ENCODE measurements around the gene PSENEN.
A peak's percentile ranks its signal among the peaks of the same experiment; 100 is the strongest.

Gene PSENEN

DNA sequence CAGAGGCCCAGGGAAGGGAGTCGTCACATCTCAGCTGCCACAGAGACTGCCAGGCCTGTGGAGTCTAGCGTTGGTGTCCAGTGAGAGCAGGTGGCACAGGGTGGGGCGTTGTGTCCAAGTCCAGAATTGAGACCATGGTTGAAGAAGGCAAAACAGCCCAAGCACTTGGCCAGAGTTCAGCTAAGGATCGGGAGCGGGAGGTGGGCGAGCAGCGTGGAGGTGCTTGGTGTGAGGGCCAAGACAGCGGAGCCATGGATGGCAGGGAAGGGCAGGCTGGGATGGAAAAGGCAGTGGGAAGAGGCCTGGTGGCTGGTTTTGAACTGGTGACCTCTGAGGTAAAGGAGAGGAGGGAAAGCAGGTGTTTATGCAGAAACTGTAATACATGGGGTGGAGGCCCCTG is 11.2 kb upstream of the PSENEN start:
- no peak for DNase-seq

DNA sequence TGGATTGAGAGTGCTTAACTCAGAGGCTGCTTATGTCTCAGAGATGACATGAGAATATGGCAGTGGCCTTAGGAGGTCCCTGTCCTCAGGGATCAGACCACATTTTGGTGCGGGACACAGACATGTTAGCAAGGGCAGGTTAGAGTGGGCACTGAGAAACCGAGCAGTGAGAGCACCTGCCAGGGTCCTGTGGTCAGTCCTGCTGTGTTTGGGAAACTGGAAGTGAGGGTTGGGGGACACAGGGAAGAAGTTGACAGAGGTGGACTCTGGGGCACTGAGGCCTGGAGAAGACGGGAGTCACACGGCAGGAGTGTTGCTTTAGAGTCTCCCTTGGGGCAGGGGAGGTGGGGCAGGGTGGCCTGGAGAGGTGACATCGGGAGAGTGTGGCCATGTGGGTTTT is 10.6 kb upstream of the PSENEN start:
- DNase-seq = no peak

DNA sequence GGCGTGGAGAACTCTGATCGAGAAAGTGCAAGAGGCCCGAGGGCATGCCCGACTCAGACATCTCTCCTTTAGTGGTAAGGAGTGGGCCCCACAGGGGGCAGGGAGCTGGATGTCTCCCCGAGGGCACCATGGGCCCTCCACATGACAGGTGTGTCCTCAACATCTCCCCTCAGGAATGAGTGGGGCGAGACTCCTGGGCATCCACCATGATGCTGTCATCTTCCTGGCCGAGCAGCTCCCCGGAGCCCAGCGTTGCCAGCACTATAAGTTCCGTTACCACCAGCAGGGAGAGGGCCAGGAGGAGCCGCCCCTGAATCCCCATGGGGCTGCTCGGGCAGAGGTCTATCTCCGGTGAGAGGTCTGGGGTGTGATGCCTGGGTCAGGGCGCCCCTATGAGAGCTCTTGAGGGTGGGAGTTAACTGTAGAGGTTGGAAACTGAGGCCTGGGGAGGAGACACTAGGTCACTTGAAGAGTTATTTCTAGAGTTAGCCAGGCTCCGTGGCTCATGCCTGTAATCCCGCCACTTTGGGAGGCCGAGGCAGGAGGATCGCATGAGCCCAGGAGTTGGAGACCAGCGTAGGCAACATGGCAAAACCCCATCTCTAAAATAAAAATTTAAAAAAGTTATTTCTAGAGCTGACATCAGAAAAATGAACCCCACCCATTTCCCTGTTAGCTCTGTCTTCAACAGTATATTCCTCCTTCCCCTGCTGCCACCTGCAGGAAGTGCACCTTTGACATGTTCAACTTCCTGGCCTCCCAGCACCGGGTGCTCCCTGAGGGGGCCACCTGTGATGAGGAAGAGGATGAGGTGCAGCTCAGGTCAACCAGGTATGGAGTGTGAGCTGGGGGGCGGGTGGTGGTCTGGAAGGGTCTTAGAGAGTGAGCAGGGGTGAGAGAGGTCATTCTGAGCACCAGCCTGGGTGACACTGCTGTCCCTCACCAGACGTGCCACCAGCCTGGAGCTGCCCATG is 8.3 kb upstream of the PSENEN start:
- peak in 1 of 4 experiments; percentile 10 for DNase-seq

DNA sequence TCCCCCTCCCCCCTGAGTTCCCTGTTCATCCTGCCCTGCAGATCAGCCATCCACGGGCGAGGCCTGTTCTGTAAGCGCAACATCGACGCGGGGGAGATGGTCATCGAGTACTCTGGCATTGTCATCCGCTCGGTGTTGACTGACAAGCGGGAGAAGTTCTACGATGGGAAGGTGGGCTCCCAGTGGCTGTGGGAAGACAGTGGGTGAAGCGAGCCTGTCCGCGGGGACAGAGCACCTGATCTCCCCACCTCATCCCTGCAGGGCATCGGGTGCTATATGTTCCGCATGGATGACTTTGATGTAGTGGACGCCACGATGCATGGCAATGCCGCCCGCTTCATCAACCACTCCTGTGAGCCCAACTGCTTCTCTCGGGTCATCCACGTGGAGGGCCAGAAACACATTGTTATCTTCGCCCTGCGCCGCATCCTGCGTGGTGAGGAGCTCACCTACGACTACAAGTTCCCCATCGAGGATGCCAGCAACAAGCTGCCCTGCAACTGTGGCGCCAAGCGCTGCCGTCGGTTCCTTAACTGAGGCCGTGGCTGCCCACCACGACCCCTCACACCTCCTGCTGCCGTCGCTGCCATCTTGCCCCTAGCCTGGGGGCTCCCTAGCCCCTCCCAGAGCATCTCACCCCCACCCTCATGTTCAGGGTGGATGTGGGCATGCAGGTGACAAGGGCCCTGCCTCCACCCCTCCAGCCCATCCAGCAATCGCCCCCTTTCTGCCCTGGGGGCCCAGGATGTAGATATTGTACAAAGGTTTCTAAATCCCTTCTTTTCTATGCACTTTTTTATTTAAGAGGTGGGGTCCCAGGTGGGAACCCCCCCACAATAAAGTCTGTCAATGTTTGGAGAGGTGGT is 7.2 kb upstream of the PSENEN start:
- DNase-seq = no peak

DNA sequence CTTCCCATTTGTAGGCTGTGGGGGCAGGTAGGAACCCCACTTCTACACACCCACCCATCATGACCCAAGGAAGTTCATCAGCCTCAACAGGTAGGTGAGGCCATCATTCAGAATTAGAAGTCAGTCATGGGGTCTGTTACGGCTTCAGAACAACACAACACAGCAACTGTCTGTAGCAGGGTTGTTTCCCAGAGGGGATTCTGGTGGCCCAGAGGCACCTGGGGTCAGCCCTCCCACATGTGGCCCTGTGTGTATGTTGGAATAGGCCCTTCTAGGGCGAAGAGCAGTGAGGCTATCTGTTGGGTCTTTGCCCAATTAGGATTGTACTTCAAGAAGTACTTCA is 6.6 kb upstream of the PSENEN start:
- DNase-seq = no peak

DNA sequence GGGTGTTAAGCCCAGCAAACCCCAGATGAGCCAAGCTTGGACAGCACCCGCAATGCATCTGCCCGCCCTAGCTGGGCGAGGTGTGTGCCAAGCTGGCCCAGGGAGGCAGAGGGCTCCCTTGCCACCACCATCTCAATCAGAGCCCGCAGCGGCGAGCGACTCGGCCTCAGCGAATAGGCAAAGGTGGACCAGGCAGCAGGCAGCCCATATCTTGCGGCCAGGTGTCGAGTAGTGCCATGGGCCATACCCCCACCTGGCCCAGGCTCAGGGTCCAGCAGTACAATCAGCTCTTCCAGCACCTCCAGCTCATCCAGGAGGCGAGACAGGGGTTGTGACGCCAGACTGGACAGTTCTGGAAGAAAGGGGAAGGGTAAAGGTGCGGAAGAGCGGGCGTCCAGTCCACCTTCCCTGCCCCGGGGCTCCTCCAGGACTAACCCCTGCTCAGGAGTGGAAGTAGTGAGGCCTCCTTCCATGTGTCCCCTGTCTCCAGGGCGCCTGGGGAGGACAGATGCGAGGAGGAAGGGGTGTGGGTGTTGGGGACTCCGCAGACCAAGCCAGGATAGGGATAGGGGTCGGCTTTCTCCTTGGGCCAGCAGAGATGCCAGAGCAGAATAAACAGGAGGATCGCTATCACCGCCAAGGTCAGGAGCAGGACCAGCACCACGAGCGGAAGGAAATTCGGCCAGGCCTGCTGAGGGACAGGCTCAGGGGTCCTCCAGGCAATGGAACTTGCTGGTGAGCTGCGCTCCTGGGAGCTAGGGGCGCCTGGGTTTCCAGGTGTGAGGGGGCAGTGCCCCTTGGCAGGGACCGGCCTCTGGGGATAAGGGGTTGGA is 6.0 kb upstream of the PSENEN start:
- no peak for DNase-seq

DNA sequence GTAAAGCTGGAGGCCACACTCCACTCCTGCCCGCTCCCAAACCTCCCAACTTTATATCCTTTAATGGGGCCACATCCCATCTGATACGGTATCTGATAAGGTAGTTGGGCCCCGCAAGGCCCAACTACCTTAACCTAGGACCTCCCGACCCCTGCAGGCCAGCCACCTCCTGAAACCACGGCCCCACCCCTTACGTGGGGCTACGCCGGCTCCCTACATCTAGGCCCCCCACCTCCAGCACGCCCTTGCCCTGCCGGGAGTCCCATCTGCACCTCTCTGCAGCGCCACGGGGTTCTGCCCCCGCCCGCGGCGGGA is 5.4 kb upstream of the PSENEN start:
- no peak for DNase-seq

DNA sequence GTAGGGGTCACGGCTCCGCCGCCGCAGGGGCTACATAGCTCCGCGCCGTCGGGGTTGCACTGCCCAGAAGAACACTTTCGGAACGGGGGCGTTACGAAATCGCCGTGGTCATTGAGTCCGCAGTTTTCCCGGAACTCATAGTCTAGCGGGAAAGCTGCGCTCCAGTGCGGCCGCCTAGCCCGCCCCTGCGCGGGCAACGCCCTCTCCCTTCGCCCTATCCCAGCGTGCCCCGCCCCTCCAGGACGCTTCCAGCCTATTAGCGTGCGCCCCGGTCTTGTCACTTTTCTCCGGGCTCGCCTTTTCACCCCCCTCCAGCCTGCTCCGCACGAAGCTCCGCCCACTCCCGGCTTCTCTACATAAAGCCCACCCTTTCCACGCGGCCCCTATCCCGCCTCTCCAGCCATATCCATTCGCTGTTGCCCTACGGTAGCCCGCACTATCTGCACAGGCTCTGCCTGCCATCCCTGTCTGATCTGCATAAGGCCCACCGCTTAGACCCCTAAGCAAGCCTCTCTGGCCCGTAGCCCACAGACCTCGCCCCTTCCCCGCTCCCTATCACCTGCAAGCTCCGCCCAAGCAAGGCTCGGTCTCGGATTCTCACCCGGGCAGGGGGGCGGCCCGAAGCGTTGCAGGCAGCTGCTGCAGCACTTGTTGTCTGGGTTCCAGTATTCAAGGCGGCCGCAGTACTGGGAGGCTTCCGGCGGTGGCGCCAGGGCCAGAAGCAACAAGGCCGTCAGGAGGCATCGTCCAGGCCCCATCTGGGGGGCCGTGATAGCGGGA is 4.8 kb upstream of the PSENEN start:
- peak; percentile 72 to 94 (median 88) for DNase-seq

DNA sequence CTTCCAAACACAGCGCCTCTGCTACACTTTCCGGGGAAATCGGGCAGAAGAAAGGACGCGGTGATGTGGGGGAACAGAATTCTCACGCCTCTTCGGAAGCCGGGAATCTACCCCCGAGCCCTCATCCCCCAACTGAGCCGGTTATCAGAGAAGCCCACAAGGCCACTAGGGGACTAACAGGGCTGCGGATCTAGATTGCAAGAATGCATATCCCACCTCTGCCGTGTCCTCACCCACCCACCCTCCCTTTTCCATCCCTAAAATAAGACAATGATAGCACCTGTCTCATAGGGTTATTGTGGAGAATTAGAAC is 4.3 kb upstream of the PSENEN start:
- DNase-seq = no peak

DNA sequence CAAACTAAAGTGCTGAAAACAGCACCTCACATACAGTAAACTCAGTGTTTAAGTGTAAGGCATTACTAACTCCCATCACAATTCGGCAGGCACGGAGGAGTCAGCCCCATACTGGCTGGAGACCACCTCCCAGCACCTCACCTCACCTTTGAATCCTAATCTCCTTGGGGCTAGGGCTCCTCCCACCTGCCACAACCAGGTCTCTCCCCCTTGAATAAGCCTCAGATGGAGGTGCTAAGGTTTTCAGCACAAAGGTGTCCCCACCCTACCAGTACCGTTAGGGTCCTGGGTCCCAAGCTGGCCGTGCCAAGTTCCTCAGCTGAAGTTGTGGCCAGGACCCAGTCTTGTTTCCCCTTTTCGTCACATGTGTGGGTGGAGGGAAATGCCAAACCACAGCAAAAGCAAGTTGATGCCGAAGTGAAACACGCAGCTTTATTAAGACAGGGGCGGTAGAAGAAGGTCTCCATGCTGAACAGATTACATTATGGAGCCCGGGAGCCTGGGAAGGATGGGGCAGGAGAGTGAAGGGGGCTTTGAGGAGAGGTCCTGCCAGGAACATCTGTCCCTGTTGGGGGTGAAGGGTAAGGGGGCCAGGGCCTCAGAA is 3.2 kb upstream of the PSENEN start, which contains the start of gene IGFLR1:
Gene IGFLR1, minus strand, starts transcription at position 332 of the 604 bp plus-strand sequence. CDS start 1,272 bp downstream, outside the sequence.
- DNase-seq = peak in 2 of 4 experiments; percentile 33 to 39

DNA sequence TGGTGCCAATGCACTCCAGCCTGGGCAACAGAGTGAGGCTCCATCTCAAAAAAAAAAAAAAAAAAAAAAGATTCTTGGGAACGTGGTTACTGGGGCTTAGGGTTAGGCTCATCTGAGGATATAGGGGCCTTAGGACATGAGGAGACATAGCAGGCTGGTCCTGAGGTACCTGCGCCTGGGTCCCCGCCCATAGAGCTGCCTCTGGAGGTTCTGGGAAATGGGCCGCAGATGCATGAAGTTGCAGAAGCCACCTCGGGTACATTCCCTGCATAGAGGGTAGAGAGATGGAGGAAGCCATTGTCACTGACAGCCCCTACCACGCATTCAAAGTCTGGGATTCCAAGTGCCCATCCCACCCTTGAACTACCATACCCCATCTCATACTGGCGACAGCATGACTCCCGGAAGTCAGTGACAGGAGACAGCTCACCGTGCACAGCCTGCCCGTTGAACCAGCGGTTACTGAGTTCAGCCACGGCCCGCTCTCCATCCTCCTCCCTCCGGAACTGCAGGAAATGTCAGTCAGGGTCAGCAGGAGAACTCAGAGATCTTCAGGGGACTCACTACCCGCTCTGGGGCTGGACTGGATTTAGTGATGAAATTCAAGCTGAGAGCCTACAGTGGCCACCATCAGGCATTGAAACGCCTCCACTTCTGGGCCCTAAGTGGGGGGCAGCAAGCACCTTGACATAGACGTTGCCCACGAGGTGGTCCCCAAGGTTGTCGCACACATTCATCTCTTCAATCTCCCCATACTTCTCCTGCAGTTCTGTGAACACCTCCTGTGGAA is 1.6 kb upstream of the PSENEN start:
- DNase-seq = no peak

DNA sequence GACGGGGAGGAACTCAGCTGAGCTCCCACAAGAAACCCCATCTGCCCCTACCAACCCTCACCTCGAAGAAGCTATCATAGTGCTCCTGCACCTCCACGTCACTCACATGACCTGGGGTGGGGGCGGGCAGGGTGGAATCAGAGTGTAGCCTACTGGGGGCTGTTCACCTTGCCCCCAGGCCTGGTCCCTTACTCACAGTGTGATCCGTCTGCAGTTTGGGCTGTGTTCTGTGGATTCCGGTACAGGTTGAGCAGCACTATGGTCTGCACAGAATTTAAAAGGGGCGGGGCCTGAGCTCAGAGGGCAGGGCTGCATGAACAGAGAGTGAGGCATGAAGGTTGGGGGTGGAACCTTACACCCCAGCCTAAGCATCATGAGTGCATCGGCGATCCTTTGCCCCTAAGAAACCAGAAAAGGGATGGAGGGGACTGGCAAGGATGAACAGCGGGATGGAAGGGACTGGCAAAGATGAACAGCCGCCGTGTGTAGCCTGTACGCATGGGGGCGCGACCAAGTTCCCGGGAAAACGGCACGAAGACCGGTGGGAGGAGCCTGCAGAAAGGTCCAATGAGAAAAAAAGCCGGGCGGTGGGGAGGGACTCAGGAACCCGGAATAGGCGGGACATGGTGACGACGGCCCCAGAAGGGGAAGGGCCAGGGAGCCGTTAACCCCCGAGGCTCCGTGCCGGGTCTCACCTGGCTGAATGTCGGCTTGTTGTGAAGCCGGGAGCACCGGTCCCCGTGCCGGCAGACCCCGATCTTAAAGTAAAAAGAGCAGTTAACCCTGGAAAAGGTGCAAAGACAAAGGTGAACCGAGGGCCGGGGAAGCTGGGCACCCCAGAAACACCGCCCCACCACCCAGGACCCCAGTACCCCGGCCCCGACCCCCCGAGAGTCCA is 772 bp upstream of the PSENEN start:
- DNase-seq = peak; percentile 72 to 88 (median 78)

DNA sequence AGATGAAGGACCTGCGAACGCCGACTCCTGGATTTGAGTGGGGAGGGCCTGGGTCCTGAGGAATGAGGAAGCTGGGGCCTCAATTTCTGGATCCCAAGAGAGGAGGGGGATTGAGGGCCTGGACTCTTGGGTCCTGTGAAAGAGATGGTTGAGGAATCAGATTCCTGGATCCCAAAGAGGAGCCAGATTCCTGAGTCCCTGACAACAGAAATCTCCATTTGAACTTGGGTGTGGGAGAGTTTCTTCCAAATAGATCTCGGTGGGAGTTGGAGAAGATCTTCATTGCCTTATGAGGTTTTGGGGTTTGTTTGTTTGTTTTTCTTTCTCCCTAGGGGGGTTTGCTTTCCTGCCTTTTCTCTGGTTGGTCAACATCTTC is 624 bp downstream of the PSENEN start:
- DNase-seq = no peak

DNA sequence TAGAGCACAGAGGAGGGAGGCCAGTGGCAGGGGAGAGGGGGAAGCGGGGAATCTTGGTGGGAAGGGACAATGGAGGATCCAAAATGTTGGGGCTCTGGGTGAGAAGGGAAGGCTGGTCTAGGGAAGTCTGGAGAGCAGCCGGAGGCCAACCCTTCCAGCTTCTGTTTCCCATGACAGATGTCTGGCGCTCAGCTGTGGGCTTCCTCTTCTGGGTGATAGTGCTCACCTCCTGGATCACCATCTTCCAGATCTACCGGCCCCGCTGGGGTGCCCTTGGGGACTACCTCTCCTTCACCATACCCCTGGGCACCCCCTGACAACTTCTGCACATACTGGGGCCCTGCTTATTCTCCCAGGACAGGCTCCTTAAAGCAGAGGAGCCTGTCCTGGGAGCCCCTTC is 1.1 kb downstream of the PSENEN start:
- no peak for DNase-seq

DNA sequence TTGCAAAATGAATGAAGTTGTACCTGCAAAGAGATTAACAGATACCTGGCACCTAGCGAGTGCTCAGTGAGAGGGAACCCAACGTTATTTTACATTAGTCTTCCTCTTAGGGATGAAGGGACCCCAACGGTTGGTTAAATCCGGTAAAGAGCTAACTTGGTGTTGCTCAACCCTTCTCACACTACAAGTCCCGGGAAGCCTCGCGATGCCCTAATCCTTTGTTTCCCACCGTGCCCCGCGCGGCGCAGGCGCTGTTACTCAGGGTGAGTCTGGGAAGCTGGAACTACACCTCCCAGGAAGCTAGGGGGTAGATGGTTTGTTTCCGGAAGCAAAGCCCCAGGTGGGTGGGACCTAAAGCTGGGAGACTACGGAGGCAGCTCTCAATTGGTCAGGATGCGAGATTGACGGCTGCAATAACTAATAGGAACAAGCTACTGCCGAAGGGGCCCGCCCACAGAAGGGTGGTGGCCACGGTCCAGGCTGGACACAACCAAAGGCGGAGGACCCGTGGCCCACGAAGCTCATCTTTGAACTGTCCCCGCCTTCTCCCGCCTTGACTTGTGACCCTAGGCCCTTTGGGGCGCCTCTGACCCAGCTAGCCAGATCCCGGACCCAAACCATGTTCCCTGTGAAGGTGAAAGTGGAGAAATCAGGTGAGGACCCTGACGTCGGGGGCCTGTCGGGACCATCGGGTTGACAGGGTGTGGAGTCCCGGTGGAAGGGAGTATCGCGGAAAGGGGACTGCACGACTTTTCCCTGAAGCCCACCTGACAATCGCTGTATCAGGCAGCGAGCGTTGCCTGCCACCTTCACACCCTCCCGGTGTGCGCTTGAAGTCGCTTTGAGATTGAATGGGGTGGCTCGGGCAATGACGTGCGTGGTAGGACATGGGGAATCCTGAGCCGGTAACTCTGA is 2.9 kb downstream of the PSENEN start, which contains the start of gene LIN37:
Gene LIN37, plus strand, starts transcription at position 471 of the 915 bp plus-strand sequence. Its CDS starts 149 bp downstream, at position 620.
- peak; percentile 90 to 97 (median 94) for DNase-seq

DNA sequence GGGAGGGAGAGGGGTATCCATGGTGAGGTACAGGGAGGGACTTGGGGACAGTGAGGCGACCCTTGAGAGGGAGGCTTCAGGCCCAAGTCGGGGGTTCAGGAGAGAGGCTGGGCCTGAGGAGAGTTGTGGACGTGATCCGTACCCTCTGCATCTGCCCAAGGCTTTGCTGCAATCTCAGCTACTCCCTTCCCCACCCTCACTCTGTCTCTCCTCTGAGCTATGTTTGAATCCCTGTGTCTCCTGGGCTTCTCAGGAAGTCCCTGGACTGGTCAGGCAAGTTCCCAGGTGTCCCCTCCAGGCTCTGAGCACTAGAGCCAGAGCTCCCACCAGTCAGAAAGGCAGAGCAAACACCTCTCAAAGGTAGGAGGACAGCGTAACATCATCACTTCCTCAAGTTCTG is 4.7 kb downstream of the PSENEN start:
- DNase-seq = no peak

DNA sequence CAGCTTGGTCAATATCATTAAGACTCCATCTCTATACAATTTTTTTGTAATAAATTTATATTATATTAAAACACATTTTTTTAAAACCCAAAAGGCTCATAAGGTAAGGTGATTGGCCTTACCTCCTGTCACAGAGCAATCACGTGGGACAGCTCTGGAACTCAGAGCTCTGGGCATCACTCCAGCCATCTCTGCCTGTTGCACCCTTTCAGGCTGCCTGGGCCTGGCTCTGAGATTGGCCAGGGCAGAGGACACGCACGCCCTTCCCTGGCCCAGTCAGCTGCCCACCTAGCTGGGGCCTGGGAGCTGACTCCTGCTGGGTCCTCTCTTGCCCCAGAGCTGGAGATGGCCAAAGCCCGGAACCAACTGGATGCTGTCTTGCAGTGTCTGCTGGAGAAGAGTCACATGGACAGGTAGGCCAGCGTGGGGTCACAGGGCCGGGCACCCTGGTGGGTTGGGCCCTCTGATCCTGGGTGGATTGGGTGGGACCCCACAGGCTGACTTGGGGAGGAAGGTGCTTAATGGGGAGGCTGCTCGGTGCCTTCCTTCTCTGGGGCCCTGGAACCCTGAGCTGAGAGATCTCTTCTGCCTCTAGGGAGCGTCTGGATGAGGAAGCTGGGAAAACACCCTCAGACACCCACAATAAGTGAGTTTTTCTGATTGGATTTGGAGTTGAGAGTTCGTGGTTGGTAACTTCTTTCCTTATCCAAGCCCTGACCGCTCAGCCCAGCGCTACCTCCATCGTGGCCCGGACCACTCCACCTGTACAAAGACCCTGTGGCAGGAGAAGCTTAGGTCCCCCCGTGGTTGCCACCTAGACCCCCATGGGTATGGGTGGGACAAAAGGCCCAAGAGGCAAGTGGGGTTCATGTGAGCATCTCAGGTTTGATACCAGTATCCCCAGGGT is 6.6 kb downstream of the PSENEN start:
- DNase-seq = no peak

Data from activated naive CD4-positive, alpha-beta T cell (primary cell).